ENCODE data around the gene CD81.

CD81 gene

DNA sequence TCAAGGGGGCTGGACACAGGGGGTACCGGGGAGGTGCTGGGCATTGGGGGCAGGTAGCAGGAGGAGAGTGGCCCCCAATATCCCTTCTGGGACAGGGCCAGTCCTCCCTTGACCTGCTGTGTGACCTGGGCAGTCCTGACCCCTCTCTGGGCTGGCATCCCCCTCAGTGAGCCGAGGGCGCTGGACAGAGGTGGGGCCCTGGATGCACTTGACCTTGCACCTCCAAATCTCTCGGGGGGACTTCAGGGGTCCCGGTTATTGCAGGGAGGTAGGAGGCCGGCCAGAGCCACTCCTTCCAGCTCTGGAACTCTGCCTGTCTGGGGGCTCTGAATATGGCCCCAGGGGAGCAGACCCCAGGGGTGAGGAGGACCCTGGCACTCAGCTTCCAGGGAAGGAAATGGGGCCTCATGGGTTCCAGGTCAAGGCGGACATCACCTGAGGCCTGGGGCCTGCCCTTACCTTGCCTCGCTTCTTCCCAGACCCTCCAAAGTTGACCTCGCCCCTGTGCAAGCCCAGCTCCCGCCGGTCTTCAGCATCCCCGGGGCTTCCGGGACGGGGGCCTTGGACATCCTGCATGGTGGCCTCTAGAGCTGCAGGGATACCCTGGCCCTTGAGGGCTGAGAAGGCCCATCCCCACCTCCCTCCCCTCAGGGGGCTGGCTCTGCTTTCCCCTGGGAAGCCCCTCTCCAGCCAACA, 45.5 kb downstream of the CD81 start:
- DNase-seq = no peak

DNA sequence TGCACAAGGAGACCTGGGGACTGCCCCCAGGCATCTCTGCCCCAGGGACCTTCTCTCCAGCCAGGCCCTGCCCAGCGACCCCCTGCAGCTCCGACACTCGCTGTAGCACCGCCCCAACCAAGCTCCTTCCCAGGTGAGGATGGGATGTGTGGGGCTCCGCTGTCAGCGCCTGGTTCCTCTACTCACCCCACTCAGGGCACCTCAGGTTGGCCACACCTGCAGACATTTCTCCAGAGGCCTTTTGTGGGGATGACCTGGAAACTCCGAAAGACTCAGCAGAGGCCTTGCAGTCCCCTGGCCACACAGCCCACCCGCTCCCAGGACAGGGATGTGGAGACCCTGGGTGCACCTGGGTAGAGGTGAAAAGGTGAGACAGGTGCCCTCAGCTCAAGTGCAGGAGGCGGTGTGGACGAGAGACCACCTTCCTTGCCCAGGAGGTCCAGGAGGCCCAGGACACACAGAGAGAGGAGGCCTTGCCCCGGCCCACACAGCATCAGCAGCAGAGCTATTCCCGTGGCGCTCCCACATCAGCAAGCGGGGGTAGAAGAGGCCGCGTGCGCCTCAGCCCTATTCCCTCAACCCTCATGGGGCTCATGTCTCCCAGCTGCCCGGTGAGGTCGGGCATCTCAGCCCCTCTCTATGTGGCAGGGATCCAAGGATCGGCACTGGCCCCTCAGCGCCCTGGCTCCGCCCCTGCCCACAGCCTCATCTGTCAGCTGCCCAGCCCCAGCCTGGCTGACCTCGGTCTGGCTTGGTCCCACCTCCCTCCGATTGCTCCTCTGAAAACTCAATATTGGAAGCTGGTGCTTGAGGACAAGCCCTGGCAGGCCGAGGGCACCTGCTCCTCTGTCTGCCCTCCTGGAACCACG, 46.3 kb downstream of the CD81 start:
- DNase-seq = no peak

DNA sequence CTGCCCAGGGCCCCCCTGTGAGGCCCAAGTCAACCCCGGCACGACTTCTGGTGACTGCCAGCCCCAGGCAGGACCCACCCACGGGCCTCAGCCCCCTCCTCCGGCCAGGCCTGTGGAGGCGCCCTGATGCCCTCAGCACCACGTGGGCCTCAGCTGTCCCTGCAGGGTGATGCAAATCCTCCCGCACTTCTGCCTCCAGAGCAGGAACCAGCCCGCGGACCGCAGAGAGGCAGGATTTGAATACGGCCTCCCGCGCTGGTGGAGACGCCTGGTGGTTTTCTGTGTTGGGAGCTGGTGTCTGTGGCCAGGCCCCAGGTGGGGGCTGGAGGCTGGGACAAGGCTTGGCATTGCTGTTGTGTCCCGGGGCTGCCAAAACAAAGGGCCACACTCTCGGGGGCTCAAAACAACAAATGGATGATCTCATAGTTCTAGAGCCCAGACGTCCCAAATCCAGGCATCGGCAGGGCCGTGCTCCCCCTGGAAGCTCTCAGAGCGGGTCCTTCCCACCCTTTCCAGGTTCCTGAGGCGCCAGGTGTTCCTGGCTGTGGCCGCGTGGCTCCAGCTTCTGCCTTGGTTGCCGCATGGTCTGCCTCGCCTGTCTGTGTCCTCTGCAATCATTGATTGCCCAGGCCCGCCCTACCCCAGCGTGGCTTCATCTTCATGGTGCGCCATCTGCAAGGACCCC, 47.8 kb downstream of the CD81 start:
- no peak for DNase-seq

DNA sequence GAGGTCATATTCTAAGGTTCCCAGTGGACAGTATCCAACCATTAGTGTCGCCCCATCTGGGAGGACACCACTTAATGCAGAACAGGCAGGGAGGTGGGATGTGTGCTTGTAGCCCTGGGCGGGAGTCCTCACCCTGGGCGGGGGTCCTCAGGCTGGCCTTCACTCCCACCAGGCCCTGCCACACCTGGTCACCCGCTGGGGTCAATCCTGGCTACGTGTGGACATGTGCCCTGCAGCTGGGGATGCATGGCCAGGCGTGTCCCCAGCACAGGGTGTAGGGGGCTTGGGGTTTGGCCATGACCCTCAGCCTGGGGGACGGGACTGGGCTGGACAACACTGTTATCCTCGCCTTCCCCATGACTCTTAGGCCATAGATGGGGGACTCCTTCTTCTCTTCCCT, 48.4 kb downstream of the CD81 start:
- no peak for DNase-seq

DNA sequence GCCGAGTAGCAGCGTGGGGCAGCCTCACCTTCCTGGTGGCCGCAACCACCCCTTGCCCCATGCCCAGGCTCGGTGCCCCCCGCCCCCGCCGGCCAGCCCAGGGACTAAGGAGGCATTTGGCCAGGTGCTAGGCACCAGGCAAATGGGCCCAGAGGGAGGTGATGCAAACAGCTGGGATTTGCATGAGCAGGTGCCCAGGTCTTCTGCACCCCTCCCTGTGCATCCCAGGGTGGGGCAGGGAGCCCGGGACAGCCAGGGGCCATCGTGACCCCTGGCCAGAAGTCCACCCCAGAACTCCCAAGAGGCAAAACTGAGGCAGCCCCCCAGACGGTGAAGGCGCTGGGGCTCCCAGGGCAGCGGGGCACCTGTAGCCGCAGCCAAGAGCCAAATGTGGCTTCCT, 49.1 kb downstream of the CD81 start:
- DNase-seq = no peak

DNA sequence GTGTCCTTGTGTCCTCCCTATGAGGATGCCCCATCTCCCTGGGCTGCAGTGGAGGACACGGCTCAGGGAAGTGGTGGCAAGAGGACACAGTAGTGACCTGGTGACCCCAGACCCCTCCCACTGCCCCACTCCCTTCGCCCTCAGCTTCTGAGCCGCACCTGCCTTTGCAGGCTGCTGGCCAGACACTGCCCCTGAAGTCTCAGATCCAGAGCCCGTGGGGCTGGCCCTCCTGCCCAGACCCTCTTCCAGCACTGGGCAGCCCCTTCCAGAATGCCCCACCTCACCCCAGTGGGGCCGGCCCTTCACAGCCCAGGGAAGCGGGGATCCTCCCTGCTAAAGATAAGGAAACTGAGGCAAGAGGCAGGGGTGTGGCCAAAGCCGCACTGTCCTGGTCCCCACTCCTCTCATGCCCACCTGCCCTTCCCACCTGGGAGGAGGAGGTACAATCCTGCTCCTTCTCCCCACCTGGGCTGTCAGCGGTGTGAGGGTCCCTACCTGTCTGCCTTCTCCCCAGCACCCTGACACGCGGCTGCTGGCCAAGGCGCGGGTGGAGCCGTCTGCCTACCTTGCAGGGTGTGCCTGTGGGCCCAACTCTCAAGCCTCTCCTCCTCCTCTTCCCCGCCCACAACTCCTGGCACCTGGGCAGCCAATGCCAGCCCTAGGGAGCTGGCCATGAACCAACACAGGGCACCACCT, 49.9 kb downstream of the CD81 start:
- DNase-seq = no peak

DNA sequence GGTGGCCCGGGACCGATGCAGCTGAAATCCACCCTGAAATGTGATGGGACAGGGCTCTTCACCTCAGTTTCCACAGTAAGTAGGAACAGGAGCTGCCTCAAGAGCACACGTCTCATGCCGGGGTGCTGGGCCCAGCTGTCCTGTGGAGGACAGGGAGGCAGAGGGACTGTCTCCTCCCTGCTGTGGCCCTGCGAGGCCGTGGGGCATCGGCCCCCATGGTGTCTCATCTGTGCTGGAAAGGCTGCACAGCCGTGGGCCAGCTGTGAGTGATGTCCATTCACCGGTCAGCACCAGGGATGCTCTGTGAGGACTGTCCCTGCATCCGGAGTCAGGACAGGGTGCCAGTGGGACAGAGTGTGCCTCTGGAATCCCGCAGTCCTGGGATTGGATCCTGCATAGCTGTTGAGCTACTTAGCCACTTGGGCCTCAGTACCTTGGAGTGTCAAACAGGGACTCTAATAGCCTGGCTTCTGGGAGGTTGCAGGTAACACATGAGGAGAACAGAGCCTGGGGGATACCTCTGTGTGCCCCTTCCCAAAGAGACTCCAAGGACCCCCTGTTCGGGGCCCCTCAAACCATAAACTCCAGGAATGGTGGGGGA, 50.7 kb downstream of the CD81 start:
- no peak for DNase-seq

DNA sequence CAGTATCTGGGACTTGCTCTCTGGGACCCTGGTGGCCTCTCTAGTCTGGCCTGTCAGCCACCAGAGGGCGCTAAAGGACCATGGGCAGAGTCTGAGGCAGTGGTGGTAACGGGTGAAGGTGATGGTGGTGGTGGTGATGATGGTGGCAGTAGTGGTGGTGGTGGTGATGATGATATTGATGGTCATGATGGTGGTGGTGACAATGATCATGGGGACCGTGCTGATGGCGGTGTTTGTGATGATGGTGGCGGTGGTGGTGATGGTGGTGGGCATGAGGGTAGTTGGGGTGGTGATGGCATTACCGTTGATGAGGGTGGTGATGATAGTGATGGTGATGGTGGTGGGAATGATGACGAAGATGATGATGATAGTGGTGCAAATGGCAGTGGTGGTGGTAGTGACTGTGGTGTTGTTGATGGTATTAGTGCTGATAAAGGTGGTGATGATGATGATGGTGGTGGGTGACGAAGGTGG, 51.2 kb downstream of the CD81 start:
- peak; percentile 24 for DNase-seq

DNA sequence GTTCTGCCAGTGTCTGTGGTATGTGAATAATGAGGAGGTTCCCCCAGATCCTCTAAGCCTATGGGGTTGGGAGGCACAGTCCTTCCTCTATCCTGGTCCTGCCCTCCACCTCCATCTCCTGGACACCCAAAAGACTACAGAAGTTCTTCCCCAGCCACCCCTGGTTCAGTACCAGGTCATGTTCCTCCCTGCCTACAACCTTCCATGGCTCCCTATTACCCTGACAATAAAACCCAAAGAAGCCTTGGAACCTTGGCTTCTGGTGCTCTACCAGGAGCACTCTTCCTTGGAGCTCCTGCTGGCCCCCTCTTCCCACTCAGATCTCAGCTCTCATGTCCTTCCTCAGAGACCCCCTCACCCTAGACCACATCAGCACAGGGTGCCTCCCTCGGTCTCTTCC, 54.3 kb downstream of the CD81 start:
- no peak for DNase-seq

DNA sequence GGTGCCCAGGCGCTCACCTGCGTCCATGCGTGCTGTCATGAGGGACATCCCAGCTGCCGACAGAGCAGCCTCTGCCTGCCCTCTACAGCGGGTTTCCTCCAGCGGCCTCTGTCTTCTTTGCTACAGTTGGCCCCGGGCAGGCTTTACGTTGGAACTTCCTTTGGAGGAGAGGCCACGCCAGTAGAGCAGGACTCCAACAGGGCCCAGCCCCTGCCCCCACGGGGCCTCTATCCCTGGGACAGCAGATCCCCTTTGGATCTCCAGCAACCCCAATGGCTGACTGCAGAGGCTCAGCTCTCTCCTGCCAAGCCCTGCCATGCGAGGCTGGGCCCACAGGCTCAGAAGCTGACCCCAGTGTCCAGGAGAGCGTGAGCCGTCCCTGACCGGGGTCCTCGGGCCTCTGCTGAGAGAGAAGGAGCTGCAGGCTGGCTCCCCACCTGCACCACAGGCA, 55.1 kb downstream of the CD81 start:
- no peak for DNase-seq

DNA sequence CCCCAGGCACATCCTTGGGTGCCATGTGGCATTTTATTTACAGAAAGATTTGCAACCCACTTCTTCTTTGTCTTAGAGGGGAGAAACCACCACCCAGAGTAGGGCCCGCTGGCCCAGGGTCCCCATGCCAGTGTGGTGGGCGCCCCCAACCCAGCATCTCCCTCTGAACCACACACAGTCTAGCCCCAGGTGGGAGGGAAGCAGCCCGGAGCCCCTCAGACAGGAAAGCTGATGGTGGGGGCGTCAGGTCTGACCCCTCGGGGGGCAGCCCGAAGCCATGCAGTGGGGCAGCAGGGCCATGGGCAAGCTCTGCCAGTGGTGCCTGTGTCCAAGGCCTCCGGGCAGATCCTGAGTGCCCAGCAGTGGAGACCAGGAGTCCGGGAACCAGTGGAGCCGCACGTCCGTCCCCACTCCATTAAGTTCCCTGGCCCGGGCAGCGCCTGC, 55.5 kb downstream of the CD81 start:
- DNase-seq = no peak

DNA sequence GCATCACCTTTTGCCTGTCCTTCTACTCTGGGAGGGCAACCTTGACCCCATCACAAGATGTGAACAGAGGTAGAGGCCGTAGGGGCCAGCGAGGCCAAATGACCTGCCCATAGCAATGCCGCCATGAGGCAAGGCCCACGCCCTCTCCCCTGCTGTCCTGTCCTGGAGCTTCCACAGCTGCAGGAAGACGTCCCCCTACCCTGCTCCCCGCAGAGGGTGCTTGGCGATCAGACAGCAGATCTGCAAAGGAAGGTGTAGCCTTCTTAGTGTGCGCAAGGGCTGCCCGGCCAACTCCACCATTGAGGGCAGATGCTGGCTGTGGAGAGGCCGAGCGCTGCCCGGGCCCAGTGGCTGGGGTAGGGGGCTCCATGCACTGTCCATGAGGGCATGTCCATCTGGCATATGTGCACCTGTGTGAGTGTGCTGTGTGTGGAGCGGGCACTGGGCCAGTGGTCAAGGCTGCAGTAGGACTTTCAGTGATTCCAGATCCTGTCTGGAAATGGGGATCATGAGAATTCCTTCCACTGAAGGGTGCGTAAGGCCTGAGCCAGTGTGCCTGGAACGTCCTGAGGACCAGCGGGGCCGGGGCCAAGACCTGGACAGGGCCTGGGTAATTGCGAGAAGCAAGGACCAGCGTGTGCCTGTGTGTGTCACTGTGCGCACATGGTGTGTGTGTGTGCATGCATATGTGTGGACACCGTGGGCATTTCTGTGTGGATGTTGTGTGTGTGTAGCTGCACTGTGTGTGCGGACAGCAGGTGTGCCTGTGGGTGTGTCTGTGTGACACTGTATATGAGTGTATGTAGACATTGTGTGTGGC, 56.2 kb downstream of the CD81 start:
- no peak for DNase-seq

DNA sequence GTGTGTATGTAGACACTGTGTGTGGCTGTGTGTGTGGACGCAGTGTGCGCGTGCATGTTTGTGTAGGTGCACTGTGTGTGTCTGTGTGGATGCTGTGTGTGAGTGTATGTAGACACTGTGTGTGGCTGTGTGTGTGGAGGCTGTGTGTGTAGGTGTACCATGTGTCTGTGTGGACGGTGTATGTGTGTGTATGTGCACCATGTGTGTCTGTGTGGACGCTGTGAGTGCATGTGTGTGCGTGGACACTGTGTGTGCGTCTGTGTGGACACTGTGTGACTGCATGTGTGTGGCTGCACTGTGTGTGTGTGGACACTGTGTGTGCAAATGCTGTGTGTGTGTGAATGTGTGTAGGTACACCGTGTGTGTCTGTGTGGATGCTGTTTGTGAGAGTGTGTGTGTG, 56.9 kb downstream of the CD81 start:
- no peak for DNase-seq

DNA sequence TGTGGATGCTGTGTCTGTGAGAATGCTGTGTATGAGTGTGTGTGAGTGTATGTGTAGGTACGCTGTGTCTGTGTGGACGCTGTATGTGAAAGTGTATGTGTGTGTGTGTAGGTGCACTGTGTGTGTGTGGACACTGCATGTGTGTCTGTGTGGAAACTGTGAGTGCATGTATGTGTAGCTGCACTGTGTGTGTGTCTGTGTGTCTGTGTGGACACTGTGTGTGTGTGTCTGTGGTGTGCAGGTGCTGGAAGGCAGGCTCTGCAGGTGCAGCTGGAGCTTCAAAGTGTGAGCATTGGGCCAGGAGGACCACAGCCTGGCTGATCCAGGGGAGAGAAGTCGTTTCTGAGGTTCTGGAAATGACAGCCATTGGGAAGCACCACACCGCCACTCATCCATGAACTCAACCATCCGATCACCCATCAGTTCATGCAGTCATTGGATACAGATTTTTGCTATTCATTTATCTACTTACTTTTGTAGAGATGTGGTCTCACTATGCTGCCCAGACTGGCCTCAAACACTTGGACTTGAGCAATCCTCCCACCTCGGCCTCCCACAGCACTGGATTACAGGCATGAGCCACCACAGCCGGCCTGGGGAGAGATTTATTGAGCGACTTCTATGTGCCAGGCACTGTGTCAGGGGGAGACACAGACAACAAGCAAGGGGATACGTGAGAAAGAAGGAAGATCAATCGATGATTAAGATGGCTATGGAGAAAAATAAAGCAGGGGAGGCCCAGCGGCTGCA, 57.6 kb downstream of the CD81 start:
- no peak for DNase-seq

DNA sequence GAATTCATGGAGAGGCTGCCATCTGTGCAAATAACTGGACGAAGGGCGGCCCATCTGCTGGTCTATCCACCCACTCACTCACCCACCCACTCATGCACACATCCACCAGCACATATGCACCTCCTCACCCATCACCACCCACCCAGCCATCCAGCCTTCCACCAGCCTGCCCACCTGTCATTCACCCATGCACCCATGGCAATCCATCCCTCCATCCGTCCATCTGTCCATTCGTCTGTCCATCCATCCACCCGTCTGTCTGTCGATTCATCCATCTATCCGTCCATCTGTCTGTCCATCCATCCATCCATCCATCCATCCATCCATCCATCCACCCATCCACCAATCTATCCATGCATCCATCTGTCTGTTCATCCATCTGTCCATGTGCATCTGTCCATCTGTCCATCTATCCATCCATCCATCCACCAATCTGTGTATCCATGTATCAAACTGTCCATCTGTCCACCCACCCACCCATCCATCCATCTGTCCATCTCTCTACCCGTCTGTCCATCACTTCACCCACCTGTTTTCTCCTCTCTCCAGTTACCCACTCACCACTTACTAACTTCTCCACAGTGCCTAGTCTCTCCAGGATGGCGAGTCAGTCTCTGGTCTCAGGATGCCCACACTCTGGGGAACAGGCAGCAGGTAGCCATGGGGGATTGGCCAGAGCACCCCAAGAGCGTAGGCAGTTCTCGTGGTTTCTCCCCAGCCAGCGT, 58.3 kb downstream of the CD81 start:
- DNase-seq = no peak

DNA sequence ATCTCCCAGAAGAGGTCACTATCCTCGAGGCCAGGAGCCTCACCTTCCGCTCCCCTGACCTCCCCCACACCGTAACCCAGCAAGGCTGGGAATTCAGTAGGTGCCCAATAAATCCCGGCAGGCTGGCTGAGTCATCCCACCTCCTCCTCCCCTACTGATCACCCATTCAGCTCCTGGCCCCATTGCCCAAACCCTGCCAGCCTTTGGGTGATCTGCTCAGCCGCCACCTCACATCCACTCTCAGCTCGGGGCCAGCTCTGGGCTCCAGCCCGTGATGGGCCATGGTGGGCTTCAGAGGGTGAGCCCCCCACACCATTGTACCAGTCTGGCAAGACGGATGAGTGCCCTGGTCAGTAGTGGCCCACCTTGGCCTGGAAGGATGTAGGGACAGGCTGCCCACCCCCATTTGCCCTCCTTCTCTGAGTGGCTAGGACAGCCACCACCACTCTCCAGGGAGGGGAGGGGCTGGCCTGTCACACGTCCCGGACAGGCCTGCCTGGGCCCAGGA, 59.0 kb downstream of the CD81 start:
- no peak for DNase-seq

DNA sequence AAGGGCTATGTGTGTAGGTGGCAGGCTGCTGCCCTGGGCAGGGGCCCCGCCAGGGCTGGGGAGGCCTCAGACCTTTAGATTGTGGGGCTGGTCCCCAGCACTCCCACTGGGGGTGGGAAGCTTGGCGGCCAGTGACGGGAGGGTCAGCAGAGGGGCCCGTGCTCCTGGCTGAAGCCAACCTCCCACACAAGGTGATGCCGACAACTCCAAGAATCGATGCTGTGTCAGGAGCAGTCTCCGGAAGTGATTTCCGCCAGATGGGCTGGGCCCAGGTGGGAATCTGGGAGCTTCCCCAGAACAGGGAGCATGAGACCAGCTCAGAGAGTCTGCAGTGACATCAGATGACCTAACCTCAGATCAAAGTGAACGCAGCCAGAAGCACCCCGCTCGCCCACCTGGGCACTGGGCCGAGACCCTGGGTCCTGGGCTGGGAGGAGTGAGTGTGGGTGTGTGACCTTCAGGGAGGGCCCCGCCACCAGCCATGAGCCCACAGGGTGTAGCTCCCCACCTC, 59.5 kb downstream of the CD81 start:
- DNase-seq = no peak

DNA sequence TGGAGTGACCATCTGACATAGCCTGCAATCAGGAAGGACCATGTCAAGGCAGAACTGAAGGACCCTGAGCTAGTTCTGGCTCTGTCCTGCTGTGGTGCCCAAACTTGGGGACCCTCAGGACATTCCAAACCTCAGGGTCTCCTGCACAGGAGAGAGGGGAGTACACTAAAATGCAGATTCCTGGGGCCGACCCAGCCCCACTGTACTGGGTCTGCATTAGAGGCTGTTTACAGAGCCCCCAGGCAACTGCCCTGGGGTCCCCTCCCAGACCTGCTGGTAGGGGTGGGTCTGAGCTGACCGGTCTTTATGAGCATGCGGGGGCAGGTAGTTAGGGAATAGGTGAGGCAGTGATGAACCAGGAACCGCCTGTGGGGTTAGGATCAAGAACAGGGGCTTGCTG, 60.4 kb downstream of the CD81 start:
- no peak for DNase-seq

DNA sequence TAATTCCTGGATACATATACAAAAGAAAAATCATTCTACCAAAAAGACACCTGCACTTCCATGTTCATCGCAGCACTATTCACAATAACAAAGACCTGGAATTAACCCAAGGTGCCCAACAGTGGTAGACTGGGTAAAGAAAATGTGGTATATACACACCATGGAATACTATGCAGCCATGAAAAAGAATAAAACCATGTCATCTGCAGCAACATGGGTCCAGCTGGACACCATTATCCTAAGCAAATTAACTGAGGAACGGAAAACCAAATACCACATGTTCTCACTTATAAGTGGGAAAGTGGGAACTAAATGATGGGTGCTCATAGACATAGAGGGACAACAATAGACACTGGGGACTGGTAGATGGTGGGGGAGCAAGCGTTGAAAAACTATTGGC, 62.7 kb downstream of the CD81 start:
- DNase-seq = no peak

DNA sequence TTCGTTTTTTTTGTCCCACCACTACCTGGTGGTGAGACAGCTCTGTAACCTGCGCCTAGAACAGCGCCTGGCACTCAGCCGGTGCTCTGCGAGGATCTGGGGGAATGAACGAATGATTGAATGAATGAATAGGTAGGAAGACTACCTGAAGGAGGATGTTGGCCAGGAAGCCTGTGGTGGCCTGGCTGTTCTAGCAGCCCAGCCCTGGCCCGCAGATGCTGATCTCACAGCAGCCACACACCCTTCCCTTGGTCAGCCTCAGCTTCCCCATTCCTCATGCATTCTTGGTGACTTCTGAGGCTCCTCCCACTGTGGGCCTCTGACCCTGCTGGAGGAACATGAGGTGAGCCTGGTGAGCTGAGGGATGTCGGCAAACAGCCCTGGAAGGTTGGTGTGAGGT, 63.5 kb downstream of the CD81 start:
- DNase-seq = no peak
